Activated naive CD8-positive, alpha-beta T cell treated with anti-CD3 and anti-CD28 coated beads for 36 hours (primary cell): ENCODE measurements around the gene DOK3. TPM values are rescaled to one million over a fixed set of nuclear protein-coding genes. Genes with fewer than 3 reads are reported as not detected.
"Not testable (repeated sequence)": the region's sequence is repeated elsewhere in the genome, so short reads cannot be mapped to it uniquely, and the experiment has no call there.

Experiments
- DNase-seq: peaks from one replicate; pipeline ENCODE4 v3.0.0; 2021
- H3K27ac Mint-ChIP-seq: one replicate; pipeline ENCODE4 v1.8.0; 2022; ENCODE audit warnings: mild to moderate bottlenecking, moderate library complexity, mixed read lengths
- H3K27me3 Mint-ChIP-seq: one replicate; pipeline ENCODE4 v1.8.0; 2022; ENCODE audit warnings: mild to moderate bottlenecking, mixed read lengths
- H3K36me3 Mint-ChIP-seq: one replicate; pipeline ENCODE4 v1.8.0; 2021; ENCODE audit warnings: mild to moderate bottlenecking, mixed read lengths
- H3K4me1 Mint-ChIP-seq: one replicate; pipeline ENCODE4 v1.8.0; 2021; ENCODE audit warnings: mixed read lengths
- H3K4me3 Mint-ChIP-seq: one replicate; pipeline ENCODE4 v1.8.0; 2022; ENCODE audit warnings: mild to moderate bottlenecking, moderate library complexity, mixed read lengths
- H3K9me3 Mint-ChIP-seq: one replicate; pipeline ENCODE4 v1.8.0; 2022; ENCODE audit warnings: mixed read lengths
- total RNA-seq, 2 experiments: library from RNA; stranded (reverse); gene quantifications; one replicate each; pipeline ENCODE4 v1.2.3, GENCODE V29; 2021

Gene DOK3
- total RNA-seq, 2 experiments from 2014 or later = 8.2 to 8.6 TPM

GRCh38 chr5:177490311-177490991 is 19.2 kb downstream of the DOK3 start:
- no peak overlapping the region for H3K4me3 Mint-ChIP-seq
- no peak for DNase-seq
- H3K9me3 Mint-ChIP-seq = no peaks in the 10 kb centered on the region
- H3K4me1 Mint-ChIP-seq = peaks cover 8% of the 10 kb centered on the region
- peaks cover 20% of the 10 kb centered on the region for H3K36me3 Mint-ChIP-seq
- no peak overlapping the region for H3K27ac Mint-ChIP-seq
- H3K27me3 Mint-ChIP-seq = no peaks in the 10 kb centered on the region

- H3K9me3 Mint-ChIP-seq = no peaks in the 10 kb centered on the region
- peaks cover 20% of the 10 kb centered on the region for H3K36me3 Mint-ChIP-seq
- H3K4me1 Mint-ChIP-seq = peaks cover 4% of the 10 kb centered on the region
- no peak for DNase-seq
- H3K4me3 Mint-ChIP-seq = no peak overlapping the region
- no peak overlapping the region for H3K27ac Mint-ChIP-seq
- no peaks in the 10 kb centered on the region for H3K27me3 Mint-ChIP-seq
These were observed 20.4 kb downstream of the DOK3 start for GRCh38 chr5:177489119-177489716.

- no peak for DNase-seq
- Mint-ChIP-seq H3K4me3 (no peak overlapping the region), H3K9me3 (no peaks in the 10 kb centered on the region), H3K27ac (no peak overlapping the region), H3K36me3 (peaks cover 20% of the 10 kb centered on the region), H3K4me1 (no peaks in the 10 kb centered on the region), H3K27me3 (no peaks in the 10 kb centered on the region)
These were observed 21.7 kb downstream of the DOK3 start for GRCh38 chr5:177487975-177488374.

- no peaks in the 10 kb centered on the region for H3K27me3 Mint-ChIP-seq
- peaks cover 20% of the 10 kb centered on the region for H3K36me3 Mint-ChIP-seq
- H3K27ac Mint-ChIP-seq = no peak overlapping the region
- no peaks in the 10 kb centered on the region for H3K4me1 Mint-ChIP-seq
- no peaks in the 10 kb centered on the region for H3K9me3 Mint-ChIP-seq
- no peak overlapping the region for H3K4me3 Mint-ChIP-seq
- DNase-seq = no peak
These were observed 22.5 kb downstream of the DOK3 start for GRCh38 chr5:177487144-177487543.

- Mint-ChIP-seq H3K27me3 (no peaks in the 10 kb centered on the region), H3K36me3 (peaks cover 17% of the 10 kb centered on the region), H3K4me1 (no peaks in the 10 kb centered on the region), H3K4me3 (no peak overlapping the region), H3K9me3 (no peaks in the 10 kb centered on the region), H3K27ac (no peak overlapping the region)
- no peak for DNase-seq
These were observed 23.4 kb downstream of the DOK3 start for GRCh38 chr5:177486256-177486655.

- not testable (repeated sequence) for H3K4me3 Mint-ChIP-seq, DNase-seq, H3K9me3 Mint-ChIP-seq, H3K4me1 Mint-ChIP-seq, H3K27me3 Mint-ChIP-seq, H3K27ac Mint-ChIP-seq
- H3K36me3 Mint-ChIP-seq = peaks cover 15% of the 10 kb centered on the region
These were observed 23.9 kb downstream of the DOK3 start for GRCh38 chr5:177485753-177486152.

- Mint-ChIP-seq H3K27me3 (no peaks in the 10 kb centered on the region), H3K36me3 (peaks cover 11% of the 10 kb centered on the region), H3K9me3 (no peaks in the 10 kb centered on the region), H3K4me3 (no peak overlapping the region), H3K27ac (no peak overlapping the region), H3K4me1 (peaks cover 4% of the 10 kb centered on the region)
- no peak for DNase-seq
These were observed 24.6 kb downstream of the DOK3 start for GRCh38 chr5:177484902-177485549.

GRCh38 chr5:177483994-177484901 is 25.4 kb downstream of the DOK3 start:
- H3K27ac Mint-ChIP-seq = no peak overlapping the region
- peaks cover 11% of the 10 kb centered on the region for H3K4me1 Mint-ChIP-seq
- no peak overlapping the region for H3K4me3 Mint-ChIP-seq
- H3K36me3 Mint-ChIP-seq = peaks cover 14% of the 10 kb centered on the region
- H3K27me3 Mint-ChIP-seq = no peaks in the 10 kb centered on the region
- DNase-seq = no peak
- no peaks in the 10 kb centered on the region for H3K9me3 Mint-ChIP-seq

GRCh38 chr5:177483042-177483441 is 26.6 kb downstream of the DOK3 start:
- H3K4me1 Mint-ChIP-seq = peaks cover 22% of the 10 kb centered on the region
- peaks cover 17% of the 10 kb centered on the region for H3K36me3 Mint-ChIP-seq
- no peak overlapping the region for H3K4me3 Mint-ChIP-seq
- no peak overlapping the region for H3K27ac Mint-ChIP-seq
- H3K9me3 Mint-ChIP-seq = no peaks in the 10 kb centered on the region
- DNase-seq = no peak
- no peaks in the 10 kb centered on the region for H3K27me3 Mint-ChIP-seq

GRCh38 chr5:177482359-177482795 is 27.2 kb downstream of the DOK3 start:
- Mint-ChIP-seq H3K27ac (no peak overlapping the region), H3K4me3 (no peak overlapping the region), H3K9me3 (no peaks in the 10 kb centered on the region), H3K4me1 (peaks cover 28% of the 10 kb centered on the region), H3K36me3 (peaks cover 16% of the 10 kb centered on the region), H3K27me3 (no peaks in the 10 kb centered on the region)
- DNase-seq = no peak

- H3K4me1 Mint-ChIP-seq = peaks cover 45% of the 10 kb centered on the region
- H3K4me3 Mint-ChIP-seq = no peak overlapping the region
- no peaks in the 10 kb centered on the region for H3K27me3 Mint-ChIP-seq
- peaks cover 8% of the 10 kb centered on the region for H3K36me3 Mint-ChIP-seq
- no peaks in the 10 kb centered on the region for H3K9me3 Mint-ChIP-seq
- no peak for DNase-seq
- peak overlapping the region; percentile 97 for H3K27ac Mint-ChIP-seq
These were observed 29.9 kb downstream of the DOK3 start for GRCh38 chr5:177479774-177480173.

- peak; percentile 66 for DNase-seq
- peaks cover 52% of the 10 kb centered on the region for H3K4me1 Mint-ChIP-seq
- peaks cover 8% of the 10 kb centered on the region for H3K36me3 Mint-ChIP-seq
- H3K9me3 Mint-ChIP-seq = no peaks in the 10 kb centered on the region
- peak overlapping the region; percentile 56 for H3K4me3 Mint-ChIP-seq
- H3K27me3 Mint-ChIP-seq = no peaks in the 10 kb centered on the region
- peak overlapping the region; percentile 97 for H3K27ac Mint-ChIP-seq
These were observed 30.6 kb downstream of the DOK3 start for GRCh38 chr5:177478711-177479646.

- Mint-ChIP-seq H3K4me3 (no peak overlapping the region), H3K27me3 (no peaks in the 10 kb centered on the region), H3K27ac (peak overlapping the region; percentile 97), H3K36me3 (peaks cover 8% of the 10 kb centered on the region), H3K4me1 (peaks cover 54% of the 10 kb centered on the region), H3K9me3 (no peaks in the 10 kb centered on the region)
- no peak for DNase-seq
These were observed 31.7 kb downstream of the DOK3 start for GRCh38 chr5:177477701-177478477.
